Fibroblast of mammary gland (primary cell): Measurements from ENCODE around the gene ARHGEF28.

Experiments used
- DNase-seq: peaks from one replicate; pipeline ENCODE4 v3.0.0-alpha.2; 2010; ENCODE audit warnings: low read depth
- H3K4me3 ChIP-seq: 2 replicates; pipeline ENCODE4 v1.5.1; 2011; ENCODE audit warnings: low read depth, mild to moderate bottlenecking, low read length, moderate library complexity; ENCODE audit not compliant: control insufficient read depth
- CTCF ChIP-seq: conservative IDR thresholded peaks from 2 replicates; pipeline ENCODE4 v1.5.1; 2011; ENCODE audit warnings: low read depth, low read length, inconsistent platforms; ENCODE audit not compliant: control insufficient read depth, insufficient read depth

Gene ARHGEF28

GRCh38 chr5:73749485-73750270 is 123.7 kb downstream of the ARHGEF28 start:
- no peak for TF ChIP-seq CTCF
- no peak for DNase-seq

GRCh38 chr5:73751254-73751914 is 125.4 kb downstream of the ARHGEF28 start:
- TF ChIP-seq CTCF = no peak

More at GRCh38 chr5:73749485-73750270, 123.7 kb downstream of the ARHGEF28 start:
- no peak overlapping the region for H3K4me3 ChIP-seq

GRCh38 chr5:73754254-73754653 is 128.3 kb downstream of the ARHGEF28 start:
- TF ChIP-seq CTCF = no peak
- no peak for DNase-seq
- H3K4me3 ChIP-seq = no peak overlapping the region

More at GRCh38 chr5:73751254-73751914, 125.4 kb downstream of the ARHGEF28 start:
- DNase-seq = no peak
- no peak overlapping the region for H3K4me3 ChIP-seq

- TF ChIP-seq CTCF = no peak
- DNase-seq = no peak
Measured at GRCh38 chr5:73757416-73757815, 131.4 kb downstream of the ARHGEF28 start.

GRCh38 chr5:73759771-73760170 is 133.8 kb downstream of the ARHGEF28 start:
- no peak overlapping the region for H3K4me3 ChIP-seq
- DNase-seq = no peak
- TF ChIP-seq CTCF = no peak

More at GRCh38 chr5:73757416-73757815, 131.4 kb downstream of the ARHGEF28 start:
- H3K4me3 ChIP-seq = no peak overlapping the region

GRCh38 chr5:73763300-73764032 is 137.5 kb downstream of the ARHGEF28 start:
- no peak for DNase-seq
- H3K4me3 ChIP-seq = no peak overlapping the region
- TF ChIP-seq CTCF = no peak
